Nephron (organoid): ENCODE results near the gene GPC5.

Source experiments
- H3K27ac Mint-ChIP-seq, 3 experiments: 2 replicates each; pipeline ENCODE4 v1.8.0; 2020; ENCODE audit warnings: mixed read lengths in 3 of 3, mild to moderate bottlenecking in 2 of 3, moderate library complexity in 1 of 3
- H3K27me3 Mint-ChIP-seq: 2 replicates; pipeline ENCODE4 v1.8.0; 2021; ENCODE audit warnings: low read depth, mild to moderate bottlenecking, moderate library complexity, mixed read lengths
- H3K36me3 Mint-ChIP-seq: 2 replicates; pipeline ENCODE4 v1.8.0; 2020; ENCODE audit warnings: low read depth, mixed read lengths
- H3K4me1 Mint-ChIP-seq: 2 replicates; pipeline ENCODE4 v1.8.0; 2020; ENCODE audit warnings: mixed read lengths
- H3K4me3 Mint-ChIP-seq, 3 experiments: 2 replicates each; pipeline ENCODE4 v1.8.0; 2020; ENCODE audit warnings: mild to moderate bottlenecking in 3 of 3, mixed read lengths in 3 of 3, moderate library complexity in 2 of 3
- H3K9me3 Mint-ChIP-seq: 2 replicates; pipeline ENCODE4 v1.8.0; 2020; ENCODE audit warnings: mixed read lengths
- CTCF ChIP-seq, 3 experiments: fragments of 200-600 bp; sonication (generic); IDR thresholded peaks; one replicate each; pipeline ENCODE4 v1.5.0; 2021; ENCODE audit warnings: antibody characterized with exemption in 3 of 3; ENCODE audit not compliant: unreplicated experiment in 3 of 3

GPC5 gene

GRCh38 chr13:92459306-92459705 is 1060.9 kb downstream of the GPC5 start:
- H3K36me3 Mint-ChIP-seq = no peaks in the 10 kb centered on the region
- TF ChIP-seq CTCF (IDR thresholded peaks at IDR 0.05; ENCODE audit: unreplicated experiment in 3 of 3) = no peak
- H3K4me3 Mint-ChIP-seq = no peak overlapping the region
- H3K27me3 Mint-ChIP-seq = peaks cover 3% of the 10 kb centered on the region
- no peaks in the 10 kb centered on the region for H3K4me1 Mint-ChIP-seq
- no peak overlapping the region for H3K27ac Mint-ChIP-seq
- no peaks in the 10 kb centered on the region for H3K9me3 Mint-ChIP-seq

- Mint-ChIP-seq H3K27ac (no peak overlapping the region), H3K9me3 (no peaks in the 10 kb centered on the region), H3K27me3 (peaks cover 3% of the 10 kb centered on the region), H3K4me3 (no peak overlapping the region), H3K4me1 (no peaks in the 10 kb centered on the region), H3K36me3 (no peaks in the 10 kb centered on the region)
- no peak for TF ChIP-seq CTCF (IDR thresholded peaks at IDR 0.05; ENCODE audit: unreplicated experiment in 3 of 3)
Measured at GRCh38 chr13:92460479-92460878, 1062.1 kb downstream of the GPC5 start.

- Mint-ChIP-seq H3K27ac (no peak overlapping the region), H3K9me3 (no peaks in the 10 kb centered on the region), H3K36me3 (no peaks in the 10 kb centered on the region)
Measured at GRCh38 chr13:92461402-92461801, 1063.0 kb downstream of the GPC5 start.

GRCh38 chr13:92461831-92462230 is 1063.4 kb downstream of the GPC5 start:
- no peak for TF ChIP-seq CTCF (IDR thresholded peaks at IDR 0.05; ENCODE audit: unreplicated experiment in 3 of 3)
- no peaks in the 10 kb centered on the region for H3K4me1 Mint-ChIP-seq
- H3K27ac Mint-ChIP-seq = no peak overlapping the region
- no peak overlapping the region for H3K4me3 Mint-ChIP-seq
- H3K9me3 Mint-ChIP-seq = no peaks in the 10 kb centered on the region
- peaks cover 3% of the 10 kb centered on the region for H3K27me3 Mint-ChIP-seq
- H3K36me3 Mint-ChIP-seq = no peaks in the 10 kb centered on the region

More at GRCh38 chr13:92461402-92461801, 1063.0 kb downstream of the GPC5 start:
- TF ChIP-seq CTCF (IDR thresholded peaks at IDR 0.05; ENCODE audit: unreplicated experiment in 3 of 3) = no peak
- H3K4me3 Mint-ChIP-seq = no peak overlapping the region
- H3K4me1 Mint-ChIP-seq = no peaks in the 10 kb centered on the region
- H3K27me3 Mint-ChIP-seq = peaks cover 3% of the 10 kb centered on the region

- Mint-ChIP-seq H3K4me1 (no peaks in the 10 kb centered on the region), H3K9me3 (no peaks in the 10 kb centered on the region), H3K36me3 (no peaks in the 10 kb centered on the region), H3K4me3 (no peak overlapping the region), H3K27me3 (peaks cover 3% of the 10 kb centered on the region), H3K27ac (no peak overlapping the region)
- no peak for TF ChIP-seq CTCF (IDR thresholded peaks at IDR 0.05; ENCODE audit: unreplicated experiment in 3 of 3)
Measured at GRCh38 chr13:92463134-92463533, 1064.7 kb downstream of the GPC5 start.

GRCh38 chr13:92473765-92474475 is 1075.5 kb downstream of the GPC5 start:
- Mint-ChIP-seq H3K4me1 (no peaks in the 10 kb centered on the region), H3K27me3 (no peaks in the 10 kb centered on the region), H3K27ac (no peak overlapping the region), H3K4me3 (no peak overlapping the region), H3K36me3 (no peaks in the 10 kb centered on the region), H3K9me3 (peaks cover 2% of the 10 kb centered on the region)
- no peak for TF ChIP-seq CTCF (IDR thresholded peaks at IDR 0.05; ENCODE audit: unreplicated experiment in 3 of 3)
